PC-9 (cell line): Measurements from ENCODE around the gene NR5A1.

ENCODE experiments used
- CTCF ChIP-seq: fragments of 200-600 bp; sonication (generic); conservative IDR thresholded peaks from 2 replicates; pipeline ENCODE4 v1.6.1; 2017; ENCODE audit warnings: mixed run types, antibody characterized with exemption, mild to moderate bottlenecking, moderate library complexity
- EZH2 ChIP-seq: fragments of 200-600 bp; sonication (generic); IDR thresholded peaks from 2 replicates; pipeline ENCODE4 v1.8.0; 2017; ENCODE audit warnings: antibody characterized with exemption, low read depth

GRCh38 chr9:124475868-124476690 is 31.1 kb downstream of the NR5A1 start:
- TF ChIP-seq CTCF (no peak), EZH2 (no peak)
